Urinary bladder (tissue), 4 donors: ENCODE data around the gene CCSER1. TPM values are rescaled to one million over a fixed set of nuclear protein-coding genes. Genes with fewer than 3 reads are reported as not detected.
A peak's percentile ranks its signal among the peaks of the same experiment; 100 is the strongest.

Source experiments
- DNase-seq: peaks from one replicate; pipeline ENCODE4 v3.0.0-alpha.2; 2015; ENCODE audit errors: extremely low spot score
- H3K27ac ChIP-seq: one replicate; pipeline ENCODE4 v1.5.1; 2013; ENCODE audit warnings: low read depth, mild to moderate bottlenecking, moderate library complexity
- H3K36me3 ChIP-seq: one replicate; pipeline ENCODE4 v1.6.1; 2013; ENCODE audit warnings: mild to moderate bottlenecking, moderate library complexity; ENCODE audit not compliant: insufficient read depth
- H3K4me1 ChIP-seq: one replicate; pipeline ENCODE4 v1.6.1; 2013; ENCODE audit warnings: mild to moderate bottlenecking, moderate library complexity; ENCODE audit not compliant: insufficient read depth
- H3K4me3 ChIP-seq: one replicate; pipeline ENCODE4 v1.5.1; 2013; ENCODE audit warnings: low read depth, low read length
- WGBS: extraction: QIAGEN DNeasy Blood & Tissue Kit; methylation state at CpG from one replicate; pipeline ENCODE4 v1.1.7; 2013; 5-methylcytosine and 5-hydroxymethylcytosine counted together
- polyA plus RNA-seq: library from polyadenylated mRNA; stranded (reverse); fragments of 200-250 nt; gene quantifications from one replicate; pipeline ENCODE4 v1.2.3, GENCODE V29; 2013
- total RNA-seq: library from RNA; depleted of rRNA; stranded (reverse); fragments of >200 nt; gene quantifications from one replicate; pipeline ENCODE4 v1.2.3, GENCODE V29; 2014
- donor health status: healthy with polysubstance abuse.
- donor health status: healthy.

Gene CCSER1
- total and polyA plus RNA-seq, 2 donors = 1.4 to 88.0 TPM

GRCh38 chr4:90419124-90419711 is 292.0 kb downstream of the CCSER1 start:
- H3K27ac ChIP-seq = no peak overlapping the region
- peak; percentile 10 for DNase-seq
- H3K4me1 ChIP-seq = no peaks in the 10 kb centered on the region
- H3K36me3 ChIP-seq = no peaks in the 10 kb centered on the region
- under 1% methylated on average over 2 of the region's 2 CpGs for WGBS
- H3K4me3 ChIP-seq = no peak overlapping the region

GRCh38 chr4:90421161-90421560 is 294.0 kb downstream of the CCSER1 start:
- Histone ChIP-seq H3K36me3 (no peaks in the 10 kb centered on the region), H3K27ac (no peak overlapping the region), H3K4me1 (no peaks in the 10 kb centered on the region), H3K4me3 (no peak overlapping the region)
- no peak for DNase-seq
- 80% methylated on average over 2 of the region's 2 CpGs for WGBS

GRCh38 chr4:90425893-90426292 is 298.7 kb downstream of the CCSER1 start:
- Histone ChIP-seq H3K4me1 (no peaks in the 10 kb centered on the region), H3K27ac (no peak overlapping the region), H3K4me3 (no peak overlapping the region), H3K36me3 (no peaks in the 10 kb centered on the region)
- 64% methylated on average over 5 of the region's 5 CpGs for WGBS
- no peak for DNase-seq

DNA sequence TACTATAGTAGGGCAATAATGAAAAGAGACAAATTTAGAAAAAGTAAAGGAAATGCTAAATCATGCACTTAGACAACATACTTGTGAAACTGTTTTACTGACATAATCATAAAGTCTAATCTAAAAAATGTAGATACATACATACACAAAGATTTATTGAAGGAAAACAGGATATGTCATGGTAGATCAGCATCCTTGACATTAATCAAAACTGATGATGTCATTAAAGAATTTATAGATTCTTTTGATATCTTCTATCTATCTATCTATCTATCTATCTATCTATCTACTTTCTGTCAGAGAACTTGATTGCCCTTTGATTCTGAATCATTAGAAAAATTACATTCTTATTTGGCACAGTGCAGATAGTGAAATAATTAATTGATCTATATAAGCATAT is 311.3 kb downstream of the CCSER1 start:
- no peak overlapping the region for H3K4me3 ChIP-seq
- H3K27ac ChIP-seq = no peak overlapping the region
- no peak for DNase-seq
- no peaks in the 10 kb centered on the region for H3K4me1 ChIP-seq
- no peaks in the 10 kb centered on the region for H3K36me3 ChIP-seq

GRCh38 chr4:90441770-90442169 is 314.6 kb downstream of the CCSER1 start:
- Histone ChIP-seq H3K36me3 (no peaks in the 10 kb centered on the region), H3K4me3 (no peak overlapping the region), H3K27ac (no peak overlapping the region), H3K4me1 (no peaks in the 10 kb centered on the region)
- 82% methylated on average over 2 of the region's 2 CpGs for WGBS
- DNase-seq = no peak

DNA sequence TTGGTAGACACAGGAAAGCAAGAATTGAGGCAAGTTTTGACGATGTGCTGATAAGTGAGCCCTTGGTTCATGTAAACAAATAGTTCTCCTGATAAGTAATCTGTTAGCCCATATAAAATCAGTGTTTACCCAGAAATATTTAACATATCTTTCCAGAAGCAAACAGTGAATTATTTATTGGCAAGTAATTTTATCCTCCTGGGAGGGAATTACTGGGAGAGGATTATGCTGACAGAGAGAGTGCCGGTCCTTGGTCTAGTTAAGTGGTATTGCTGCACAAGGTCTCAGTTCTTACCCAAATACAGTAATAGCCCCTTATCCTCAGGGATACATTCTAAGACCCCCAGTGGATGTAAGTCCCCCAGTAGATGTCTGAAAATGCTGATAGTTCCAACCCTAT is 315.4 kb downstream of the CCSER1 start:
- no peaks in the 10 kb centered on the region for H3K36me3 ChIP-seq
- 24% methylated on average over 2 of the region's 2 CpGs for WGBS
- no peaks in the 10 kb centered on the region for H3K4me1 ChIP-seq
- no peak overlapping the region for H3K4me3 ChIP-seq
- no peak overlapping the region for H3K27ac ChIP-seq
- no peak for DNase-seq

- 100% methylated on average over 1 of the region's 1 CpG for WGBS
- H3K4me1 ChIP-seq = no peaks in the 10 kb centered on the region
These were observed 316.0 kb downstream of the CCSER1 start for GRCh38 chr4:90443231-90443630.

GRCh38 chr4:90444904-90445303 is 317.7 kb downstream of the CCSER1 start:
- no peaks in the 10 kb centered on the region for H3K4me1 ChIP-seq

More at GRCh38 chr4:90443231-90443630, 316.0 kb downstream of the CCSER1 start:
- Histone ChIP-seq H3K4me3 (no peak overlapping the region), H3K36me3 (no peaks in the 10 kb centered on the region), H3K27ac (no peak overlapping the region)
- DNase-seq = no peak

DNA sequence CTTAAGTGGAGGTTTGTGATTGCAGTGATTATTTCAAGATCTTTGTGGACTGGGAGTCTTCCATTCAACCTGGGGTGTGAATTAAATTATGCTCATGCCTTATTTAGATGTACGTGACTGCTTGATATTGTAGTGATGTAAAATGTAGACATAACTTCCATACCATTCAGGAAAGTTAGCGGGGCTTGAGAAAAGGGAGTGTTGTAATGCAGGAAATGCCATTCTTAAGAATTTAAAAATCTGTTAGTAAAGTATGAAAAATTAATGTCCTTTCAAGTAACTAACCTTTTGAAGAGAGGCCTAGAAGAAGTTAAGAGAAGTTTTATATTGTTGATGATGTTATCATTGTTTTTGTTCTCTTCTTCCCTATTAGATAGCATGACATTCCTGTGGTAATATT is 318.2 kb downstream of the CCSER1 start:
- H3K36me3 ChIP-seq = no peaks in the 10 kb centered on the region
- H3K4me1 ChIP-seq = no peaks in the 10 kb centered on the region
- WGBS = 88% methylated on average over 2 of the region's 2 CpGs
- no peak overlapping the region for H3K27ac ChIP-seq
- DNase-seq = no peak
- H3K4me3 ChIP-seq = no peak overlapping the region

More at GRCh38 chr4:90444904-90445303, 317.7 kb downstream of the CCSER1 start:
- Histone ChIP-seq H3K36me3 (no peaks in the 10 kb centered on the region), H3K4me3 (no peak overlapping the region), H3K27ac (no peak overlapping the region)
- WGBS = 92% methylated on average over 2 of the region's 2 CpGs
- no peak for DNase-seq

DNA sequence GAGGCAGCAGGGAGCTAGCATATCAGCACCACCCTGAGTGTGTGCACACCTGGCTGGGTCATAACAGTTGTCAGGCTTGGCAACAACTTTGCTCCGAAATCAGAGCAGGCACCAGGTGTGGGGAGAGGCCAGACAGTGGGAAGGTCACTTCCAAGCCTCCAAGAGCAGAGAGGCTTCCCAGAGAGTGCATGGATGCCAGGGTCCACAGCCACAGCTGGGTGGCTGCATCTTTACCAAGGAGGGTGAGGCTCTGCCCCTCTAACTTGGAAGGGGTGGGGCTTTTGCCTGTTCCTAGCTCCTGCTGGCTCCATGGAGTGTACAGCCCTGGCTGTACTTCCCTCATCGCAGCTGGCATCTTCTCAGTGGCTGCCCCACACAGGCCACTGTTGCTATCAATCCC is 322.4 kb downstream of the CCSER1 start:
- H3K27ac ChIP-seq = no peak overlapping the region
- H3K4me1 ChIP-seq = no peaks in the 10 kb centered on the region
- H3K4me3 ChIP-seq = no peak overlapping the region
- DNase-seq = no peak
- H3K36me3 ChIP-seq = no peaks in the 10 kb centered on the region
- 95% methylated on average over 2 of the region's 2 CpGs for WGBS

DNA sequence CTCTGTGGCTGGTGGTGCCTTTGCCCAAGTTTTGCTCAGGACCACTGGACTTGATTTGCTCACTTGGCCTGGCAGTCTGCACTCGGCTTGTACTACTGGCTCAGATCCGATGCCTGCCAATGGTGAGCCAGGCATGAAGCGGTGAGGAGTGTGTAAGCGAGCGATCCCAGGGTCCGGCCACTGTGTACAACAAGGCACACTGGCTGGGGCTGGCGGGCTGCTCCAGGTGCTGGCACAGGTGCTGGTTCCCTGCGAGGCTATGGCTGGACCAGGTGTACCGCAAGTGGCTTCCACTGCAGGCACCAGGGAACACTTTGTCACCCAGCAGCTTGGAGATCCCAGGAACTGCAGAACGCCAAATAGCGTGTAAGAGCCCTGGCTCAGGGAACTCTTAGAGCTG is 329.7 kb downstream of the CCSER1 start:
- no peaks in the 10 kb centered on the region for H3K4me1 ChIP-seq
- no peak overlapping the region for H3K4me3 ChIP-seq
- DNase-seq = no peak
- no peak overlapping the region for H3K27ac ChIP-seq
- no peaks in the 10 kb centered on the region for H3K36me3 ChIP-seq
- WGBS = 92% methylated on average over 11 of the region's 11 CpGs

- H3K4me3 ChIP-seq = no peak overlapping the region
- no peaks in the 10 kb centered on the region for H3K4me1 ChIP-seq
- H3K36me3 ChIP-seq = no peaks in the 10 kb centered on the region
- no peak for DNase-seq
- WGBS = 94% methylated on average over 6 of the region's 6 CpGs
- H3K27ac ChIP-seq = no peak overlapping the region
These were observed 330.6 kb downstream of the CCSER1 start for GRCh38 chr4:90457817-90458216.

DNA sequence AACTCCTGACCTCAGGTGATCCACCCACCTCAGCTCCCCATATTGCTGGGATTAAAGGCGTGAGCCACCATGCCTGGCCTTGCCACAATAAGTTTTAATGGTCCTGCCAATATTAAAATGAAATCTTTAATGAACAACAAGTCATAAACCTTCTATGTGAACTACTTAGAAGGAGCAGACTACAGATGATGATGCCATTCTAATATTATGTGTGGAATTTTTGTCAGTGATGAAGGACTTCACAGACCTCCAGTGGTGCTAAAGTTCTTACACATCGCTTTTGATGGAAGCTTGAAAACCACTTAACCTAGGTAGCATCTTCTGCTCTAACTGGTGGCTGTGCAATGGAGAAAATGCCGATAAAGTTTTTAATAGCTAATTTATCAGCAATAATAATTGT is 331.4 kb downstream of the CCSER1 start:
- WGBS = 88% methylated on average over 3 of the region's 3 CpGs
- no peak for DNase-seq
- H3K27ac ChIP-seq = no peak overlapping the region

DNA sequence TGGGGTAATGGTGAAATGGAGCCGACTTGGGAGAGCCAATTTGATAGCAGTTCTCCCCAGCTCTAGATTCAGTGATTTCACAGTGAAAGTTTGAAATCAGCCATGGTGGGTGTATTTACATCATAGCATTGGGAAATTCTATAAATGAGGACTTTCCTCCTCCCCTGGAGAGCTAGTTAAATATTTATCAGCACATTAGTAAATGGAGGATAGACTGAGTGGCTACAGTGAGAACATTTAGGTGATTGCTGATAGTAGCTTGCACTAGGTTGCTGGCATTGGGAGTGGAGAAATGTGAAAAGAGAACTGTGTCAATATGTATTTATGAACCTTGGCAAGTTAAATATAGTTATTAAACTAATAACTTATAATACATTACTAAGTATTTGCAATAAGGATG is 347.3 kb downstream of the CCSER1 start:
- H3K4me1 ChIP-seq = no peaks in the 10 kb centered on the region
- H3K4me3 ChIP-seq = no peak overlapping the region
- H3K36me3 ChIP-seq = no peaks in the 10 kb centered on the region
- no peak overlapping the region for H3K27ac ChIP-seq
- WGBS = 92% methylated on average over 1 of the region's 1 CpG
- DNase-seq = no peak

More for the DNA sequence above, 331.4 kb downstream of the CCSER1 start:
- Histone ChIP-seq H3K36me3 (no peaks in the 10 kb centered on the region), H3K4me1 (no peaks in the 10 kb centered on the region), H3K4me3 (no peak overlapping the region)

GRCh38 chr4:90476019-90476418 is 348.8 kb downstream of the CCSER1 start:
- no peak for DNase-seq
- WGBS = 91% methylated on average over 6 of the region's 6 CpGs
- H3K4me1 ChIP-seq = no peaks in the 10 kb centered on the region
- H3K27ac ChIP-seq = no peak overlapping the region
- no peaks in the 10 kb centered on the region for H3K36me3 ChIP-seq
- no peak overlapping the region for H3K4me3 ChIP-seq
